ENCODE results near the gene SEMA3A.

GRCh38 chr7:84073186-84073875 is 121.3 kb downstream of the SEMA3A start:
- no peak for TF ChIP-seq CTCF (conservative IDR thresholded peaks at IDR 0.05 in 1 of 2, IDR thresholded peaks at IDR 0.05 in 1 of 2; ENCODE audit: low read depth in 1 of 2, low read length in 2 of 2)
- TF ChIP-seq EZH2 (IDR thresholded peaks at IDR 0.05; ENCODE audit: low read length, missing control alignments), result no peak
